GDM1 (cell line): ENCODE data around the gene COL3A1.

ENCODE experiments used
- DNase-seq: peaks from one replicate; lab custom pipeline; 2025; lab: John Stamatoyannopoulos, UW

COL3A1 gene

DNA sequence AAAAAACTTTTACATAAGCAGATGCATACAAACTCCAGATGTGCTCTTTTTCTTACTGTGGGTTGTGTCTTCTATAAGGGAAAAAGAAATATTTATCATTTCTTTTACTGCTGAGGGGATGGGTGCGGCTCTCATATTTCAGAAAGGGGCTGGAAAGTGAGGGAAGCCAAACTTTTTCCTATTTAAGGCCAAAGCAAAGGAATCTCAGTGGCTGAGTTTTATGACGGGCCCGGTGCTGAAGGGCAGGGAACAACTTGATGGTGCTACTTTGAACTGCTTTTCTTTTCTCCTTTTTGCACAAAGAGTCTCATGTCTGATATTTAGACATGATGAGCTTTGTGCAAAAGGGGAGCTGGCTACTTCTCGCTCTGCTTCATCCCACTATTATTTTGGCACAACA lies at the start of gene COL3A1:
COL3A1 (plus strand) TSS at position 210 of the 400 bp plus-strand sequence; CDS start at position 327, 117 bp downstream.
- DNase-seq, result no peak

DNA sequence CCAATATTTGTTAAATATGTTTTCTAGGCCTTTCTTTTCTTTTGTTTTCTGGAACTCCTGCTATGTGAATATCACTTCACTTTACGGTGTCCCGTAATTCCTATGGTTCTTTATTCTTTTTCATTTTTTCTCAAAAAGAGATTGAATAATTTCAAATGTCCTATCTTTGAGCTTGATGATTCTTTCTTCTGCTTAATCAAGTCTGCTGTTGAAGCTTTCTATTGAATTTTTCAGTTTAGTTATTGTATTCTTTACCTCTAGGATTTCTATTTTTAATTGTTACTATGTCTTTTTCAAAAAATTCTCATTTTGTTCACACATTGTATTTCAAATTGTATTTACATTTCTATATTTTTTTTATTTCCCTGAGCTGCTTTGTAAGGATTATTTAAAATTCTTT lies 45.5 kb upstream of the COL3A1 start:
- no peak for DNase-seq

DNA sequence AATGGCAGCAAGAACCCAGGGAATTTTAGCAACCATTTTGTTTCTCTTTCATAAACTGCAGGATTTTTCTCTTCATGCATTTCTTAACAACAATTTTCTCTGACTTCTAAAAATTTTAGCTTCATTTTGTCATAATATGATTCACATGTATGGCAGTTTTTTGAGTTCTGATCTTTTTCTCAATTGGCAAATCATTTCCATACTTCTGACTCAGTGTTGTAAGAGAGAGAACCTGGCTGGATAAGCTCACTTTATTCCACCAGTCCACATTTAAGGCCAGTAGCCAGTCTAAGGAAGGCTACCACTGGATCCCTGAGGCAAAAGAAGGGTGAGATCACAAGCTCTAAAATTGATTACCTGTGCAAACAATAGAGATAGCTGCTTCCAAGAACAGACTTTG lies 42.8 kb upstream of the COL3A1 start:
- no peak for DNase-seq

DNA sequence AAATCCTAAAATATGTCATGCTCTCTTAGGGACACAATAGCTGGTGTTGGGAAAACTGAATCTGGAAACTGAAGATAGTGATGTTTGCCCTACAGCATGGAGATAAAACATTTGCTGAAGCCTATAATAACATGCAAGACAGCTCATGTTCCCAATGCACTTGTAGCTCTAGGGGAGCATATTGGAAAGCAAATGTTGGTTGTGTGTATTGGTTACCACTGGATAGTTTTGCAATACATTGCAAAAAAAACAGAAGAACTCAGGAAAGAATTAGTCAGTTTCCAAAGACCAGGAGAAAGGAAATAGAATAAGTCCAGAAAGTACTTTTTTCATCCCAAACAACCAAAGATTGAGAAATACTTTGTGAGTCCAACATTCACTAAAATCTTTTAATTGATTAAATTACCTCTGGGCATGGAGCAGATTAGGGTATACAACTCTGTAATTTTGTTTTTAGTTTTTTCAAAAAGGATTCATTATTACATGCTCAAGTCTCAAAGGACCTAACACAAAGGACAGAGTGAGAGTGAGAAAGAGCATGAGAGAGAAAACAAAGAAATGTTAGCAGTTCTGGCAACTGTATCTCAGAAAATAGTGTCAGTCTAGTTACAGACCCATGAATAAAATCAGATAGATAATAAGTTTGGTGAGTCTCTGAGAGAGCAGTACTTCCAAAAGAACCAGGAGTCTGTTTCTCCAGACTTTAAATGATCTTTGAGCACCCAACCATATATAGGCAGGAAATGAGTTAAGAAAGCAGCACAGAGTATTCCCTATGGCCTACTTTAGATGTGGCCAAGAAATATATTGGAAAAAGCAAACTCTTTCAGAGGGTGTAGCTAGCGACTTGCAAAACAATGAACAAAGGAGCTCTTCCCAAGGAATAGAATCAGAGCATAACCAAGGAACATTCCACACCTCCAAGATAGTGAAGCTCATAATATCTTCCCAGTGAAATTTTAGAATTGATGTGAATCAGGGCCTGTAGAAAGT lies 36.6 kb upstream of the COL3A1 start:
- DNase-seq, result no peak

DNA sequence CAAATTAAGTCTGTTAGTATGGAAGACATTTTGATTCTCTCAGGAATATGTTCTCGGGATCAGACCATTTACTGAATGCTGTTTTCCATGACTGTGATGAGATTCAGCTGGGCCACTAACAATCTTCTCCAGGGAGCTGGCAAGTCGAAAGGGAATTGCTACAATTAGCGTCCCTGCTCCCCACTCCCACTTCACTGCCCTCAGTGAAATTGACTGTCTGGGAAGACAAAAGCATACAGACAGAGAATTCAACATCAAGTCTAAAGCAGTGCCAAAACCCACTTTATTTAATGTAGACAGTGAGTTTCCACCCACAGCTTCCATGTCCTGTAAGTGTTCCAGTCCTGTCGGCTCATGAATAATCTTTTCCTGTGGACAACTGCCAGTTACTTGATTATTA lies 34.0 kb upstream of the COL3A1 start:
- no peak for DNase-seq

DNA sequence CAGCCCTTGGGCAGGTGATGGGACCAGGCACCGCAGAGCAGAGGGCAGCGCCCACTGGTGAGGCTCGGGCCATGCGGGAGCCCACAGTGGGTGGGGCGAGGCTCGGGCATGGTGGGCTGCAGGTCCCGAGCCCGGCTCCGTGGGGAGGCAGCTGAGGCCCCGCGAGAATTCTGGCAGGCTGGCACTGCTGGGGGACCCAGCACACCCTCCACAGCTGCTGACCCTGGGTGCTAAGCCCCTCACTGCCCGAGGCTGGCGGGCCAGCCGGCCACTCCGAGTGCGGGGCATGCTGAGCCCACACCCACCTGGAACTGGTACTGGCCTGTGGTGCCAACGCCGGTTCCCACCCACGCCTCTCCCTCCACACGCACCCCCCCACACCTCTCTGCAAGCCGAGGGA lies 29.7 kb upstream of the COL3A1 start:
- no peak for DNase-seq

DNA sequence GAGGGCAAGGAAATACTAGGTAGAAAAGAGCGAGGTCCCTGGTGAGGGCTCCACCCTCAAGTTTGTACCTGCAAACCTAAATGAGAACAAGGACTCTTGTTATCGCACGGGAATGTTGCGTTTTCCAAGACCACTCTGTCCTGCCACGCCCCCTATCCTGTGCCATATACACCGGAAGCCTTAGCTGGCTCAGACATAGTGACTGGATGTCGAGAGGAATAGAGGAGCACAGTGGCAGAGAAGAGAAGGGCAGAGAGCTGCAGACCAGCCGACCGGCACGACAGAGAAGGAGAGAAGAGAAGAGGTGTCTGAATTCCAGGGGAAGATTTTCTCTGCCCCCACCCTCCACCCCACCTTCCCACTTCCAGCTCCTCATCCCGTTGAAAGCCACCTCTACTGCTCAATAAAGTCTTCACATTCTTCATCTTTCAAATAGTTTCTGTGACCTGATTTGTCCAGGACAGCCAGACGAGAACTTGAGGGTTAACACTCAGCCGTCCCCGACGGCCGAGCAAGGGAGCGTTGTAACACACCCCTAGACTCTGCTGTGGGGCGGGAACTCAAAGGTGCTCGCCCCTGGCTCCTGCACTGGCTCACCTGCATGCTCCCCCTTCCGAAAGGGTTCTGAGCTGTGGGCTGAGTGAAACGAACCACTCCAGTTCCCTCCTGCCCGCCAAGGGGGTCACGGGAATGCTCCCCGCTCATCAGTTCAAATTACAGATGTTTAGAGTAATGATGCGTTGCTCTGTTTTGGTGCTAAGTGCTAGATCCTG lies 24.9 kb upstream of the COL3A1 start:
- DNase-seq, result no peak

DNA sequence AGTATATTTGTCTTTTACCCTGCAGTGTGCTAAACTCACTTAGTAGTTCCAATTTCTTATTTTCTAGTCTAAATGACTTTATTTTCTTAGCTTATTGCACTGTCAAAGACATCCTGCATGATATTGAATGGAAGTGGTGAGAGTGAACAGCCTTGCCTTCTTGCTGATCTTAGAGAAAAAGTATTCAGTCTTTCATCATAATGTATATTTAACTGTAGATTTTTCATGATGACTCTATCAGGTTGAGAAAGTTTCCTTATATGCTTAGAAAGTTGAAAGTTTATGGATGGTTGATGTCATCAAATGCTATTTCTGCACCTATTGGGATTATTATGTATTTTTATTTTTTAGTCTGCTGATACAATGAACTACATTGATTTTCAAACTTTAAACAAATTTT lies 21.3 kb upstream of the COL3A1 start:
- no peak for DNase-seq

DNA sequence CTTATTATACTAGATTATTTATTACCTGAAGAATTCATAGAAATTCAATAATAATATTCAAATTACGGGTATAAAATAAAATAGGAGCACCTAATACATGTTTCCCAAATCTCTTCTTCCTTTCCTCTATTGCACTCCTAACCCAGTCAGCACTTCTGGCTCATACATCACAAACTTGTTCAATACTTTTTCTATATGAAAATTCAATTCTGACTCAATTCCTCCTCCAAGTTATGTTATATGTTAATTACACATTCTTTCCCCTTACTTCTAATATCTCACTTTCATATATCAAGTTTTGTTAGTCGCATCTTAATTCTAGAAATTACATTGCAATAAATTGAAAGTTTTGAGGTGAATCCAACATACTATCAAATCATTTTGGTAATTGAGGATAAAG lies 17.9 kb upstream of the COL3A1 start:
- no peak for DNase-seq

DNA sequence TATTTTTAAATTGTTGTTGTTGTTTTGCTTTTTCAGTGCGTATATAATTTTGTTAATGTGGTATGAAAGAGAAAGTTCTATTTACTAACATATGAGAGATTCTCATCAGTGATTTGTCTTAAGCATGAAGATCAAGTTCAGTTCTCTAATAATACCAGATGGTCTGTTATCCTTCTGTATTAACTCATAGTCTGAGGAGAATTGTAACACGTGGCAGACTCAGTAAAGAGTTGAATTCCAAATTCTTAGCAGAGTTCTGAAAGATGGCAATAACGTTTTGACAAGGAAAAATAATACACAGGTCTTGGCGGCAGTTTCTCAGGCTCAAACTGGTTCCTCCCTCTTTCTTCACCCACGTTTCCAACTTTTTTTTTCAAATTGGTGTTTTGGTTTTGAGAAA lies 17.2 kb upstream of the COL3A1 start:
- DNase-seq, result no peak

DNA sequence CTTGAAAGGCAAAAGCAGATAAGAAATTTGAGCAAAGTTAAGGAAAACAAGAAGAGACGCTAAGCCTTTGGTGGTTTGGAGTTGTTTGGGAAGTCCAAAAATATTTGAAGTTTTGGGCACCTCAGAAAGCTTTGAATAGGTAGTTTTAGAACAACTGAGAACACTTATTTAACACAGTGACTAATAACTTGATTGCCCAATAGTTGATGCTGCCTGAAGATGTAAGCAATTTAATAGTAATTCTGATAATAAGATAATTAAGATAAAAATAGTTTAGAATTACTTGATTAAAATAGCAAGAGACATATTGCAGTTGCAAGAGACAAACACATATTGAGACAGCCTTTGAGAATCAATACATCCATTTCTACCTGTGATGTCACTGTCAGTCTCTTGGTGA lies 16.5 kb upstream of the COL3A1 start:
- DNase-seq, result no peak

DNA sequence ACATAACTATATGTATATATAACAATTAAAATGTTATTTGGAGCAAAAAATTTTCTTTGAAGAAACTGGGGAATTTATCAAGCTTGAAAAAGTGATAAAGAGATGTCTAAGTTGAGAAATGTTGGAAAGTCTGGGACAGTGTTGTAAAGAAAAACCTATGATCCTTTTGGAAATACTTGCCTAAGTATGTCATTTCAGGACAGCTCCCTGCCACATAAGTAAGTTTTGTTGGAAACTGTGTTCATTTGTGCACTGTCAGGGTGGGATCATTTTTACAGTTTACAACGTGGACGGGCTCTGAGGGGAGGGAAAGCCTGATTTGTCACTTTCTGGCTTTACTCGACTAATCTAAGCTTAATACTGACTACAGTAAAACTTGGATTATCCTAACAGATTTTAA lies 10.4 kb upstream of the COL3A1 start:
- DNase-seq, result no peak

DNA sequence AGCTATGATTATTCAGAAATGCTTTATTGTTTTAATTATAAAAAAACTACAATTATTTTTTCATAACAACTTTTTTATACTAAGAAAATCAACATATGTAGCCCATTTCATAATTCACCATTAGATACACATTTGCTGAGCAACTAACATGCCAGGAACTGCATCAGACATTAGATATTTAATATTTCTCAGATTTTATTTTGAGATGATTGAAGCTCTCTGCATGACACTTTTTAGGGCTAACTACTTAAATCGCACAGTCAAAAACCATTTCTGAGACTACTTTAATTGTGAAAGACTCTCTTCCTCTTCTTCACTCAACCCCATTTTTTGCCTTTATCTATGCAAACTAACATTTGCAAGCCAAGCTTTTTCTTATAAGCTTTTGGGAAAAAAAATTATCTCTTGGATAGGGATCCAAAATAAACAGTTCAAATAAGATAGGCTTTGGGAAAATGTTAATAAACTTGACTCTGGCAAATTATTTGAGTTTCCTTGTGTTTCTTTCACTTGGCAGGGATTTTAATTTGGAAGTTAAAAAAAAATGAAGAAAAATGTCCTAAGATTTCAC lies 9.1 kb upstream of the COL3A1 start:
- no peak for DNase-seq

DNA sequence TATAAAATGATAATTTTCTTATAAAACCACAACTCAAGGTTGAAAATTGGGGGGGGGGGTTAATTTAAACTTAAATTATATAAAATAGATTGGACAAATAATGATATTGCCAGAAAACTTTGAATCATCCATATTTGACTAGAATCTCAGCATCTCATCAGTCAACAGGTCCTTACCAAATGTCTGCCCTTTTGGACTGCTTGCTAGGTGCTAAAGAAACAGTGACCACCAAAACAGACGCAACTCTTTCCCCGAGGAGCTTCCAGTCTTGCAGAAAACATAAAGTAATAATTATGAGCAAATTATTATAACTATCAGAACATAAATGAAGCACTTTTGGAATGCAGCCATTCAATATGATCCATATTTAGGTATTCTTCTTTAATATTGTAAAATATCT lies 8.6 kb upstream of the COL3A1 start:
- DNase-seq, result no peak

DNA sequence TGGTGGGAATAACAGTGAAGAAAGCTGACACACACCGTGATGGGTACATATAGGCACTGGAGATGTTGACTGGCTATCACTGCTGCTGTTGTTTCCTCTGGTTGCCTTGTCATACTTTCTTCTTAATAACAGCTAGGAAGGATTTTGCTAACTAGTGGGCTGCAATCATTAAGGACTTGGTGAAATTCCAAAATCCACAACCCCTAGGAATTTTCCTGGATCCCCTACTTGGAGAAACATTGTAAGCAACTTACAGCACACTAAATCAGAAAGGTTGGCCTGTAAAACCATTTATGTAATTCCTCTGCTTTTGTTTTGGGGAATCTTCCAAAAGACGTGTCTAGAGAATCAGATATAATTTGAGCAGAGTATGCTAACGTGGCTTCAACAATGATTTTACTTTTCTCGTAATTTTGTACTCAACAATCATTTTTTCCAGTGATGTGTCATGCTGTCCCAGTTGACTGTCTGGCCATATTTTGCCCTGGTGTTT lies 8.0 kb upstream of the COL3A1 start:
- DNase-seq, result no peak

DNA sequence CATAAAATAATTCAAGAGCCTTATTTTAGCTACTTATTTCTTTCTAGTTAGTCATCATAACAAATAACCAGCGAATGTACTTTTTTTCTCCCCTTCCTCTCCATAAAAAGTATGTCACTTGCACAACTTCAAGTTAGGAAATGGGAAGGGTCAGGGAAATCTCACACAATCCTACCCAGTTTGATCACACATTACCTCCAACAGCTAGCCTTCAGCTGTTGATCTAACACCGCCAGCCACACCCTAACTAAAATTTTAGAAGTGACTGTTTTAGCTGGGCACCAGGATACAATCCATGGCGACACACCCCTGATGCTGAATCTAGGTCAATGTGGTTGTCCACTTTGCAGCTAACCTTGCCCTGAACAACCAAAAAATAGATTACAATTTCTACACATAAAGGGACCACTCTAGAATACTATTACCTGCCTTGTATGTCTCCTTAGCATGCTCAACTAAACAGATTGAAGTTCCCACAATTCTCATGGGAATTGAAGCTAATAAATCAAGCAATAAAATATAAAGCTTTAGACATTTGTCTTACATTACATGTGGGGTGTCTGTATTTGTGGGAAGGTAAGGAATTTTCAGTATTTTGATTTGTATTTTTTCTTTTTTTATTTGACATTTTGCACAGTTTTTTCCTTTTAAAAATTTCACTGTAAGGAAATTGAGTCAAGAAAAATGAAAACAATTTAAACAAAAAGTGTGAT lies 7.3 kb upstream of the COL3A1 start:
- DNase-seq, result no peak

DNA sequence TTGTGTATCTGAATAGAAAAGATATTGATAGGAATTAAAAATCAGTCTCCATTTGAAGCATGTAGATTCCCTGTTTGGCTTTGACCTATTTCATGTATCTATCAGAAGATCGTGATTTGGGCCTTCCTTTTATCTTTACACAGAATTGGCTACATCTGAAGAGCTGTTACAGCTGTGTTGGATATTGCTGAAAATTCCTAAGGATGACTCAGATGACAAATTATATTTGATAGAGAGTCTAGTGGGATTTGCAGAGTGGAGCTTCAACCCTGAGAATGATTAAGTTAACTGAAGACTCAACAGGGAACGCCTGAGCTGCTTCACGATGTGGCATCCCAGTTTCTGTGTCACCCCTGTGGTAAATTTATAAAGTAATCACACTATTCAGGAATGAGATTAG lies 4.9 kb upstream of the COL3A1 start:
- no peak for DNase-seq

DNA sequence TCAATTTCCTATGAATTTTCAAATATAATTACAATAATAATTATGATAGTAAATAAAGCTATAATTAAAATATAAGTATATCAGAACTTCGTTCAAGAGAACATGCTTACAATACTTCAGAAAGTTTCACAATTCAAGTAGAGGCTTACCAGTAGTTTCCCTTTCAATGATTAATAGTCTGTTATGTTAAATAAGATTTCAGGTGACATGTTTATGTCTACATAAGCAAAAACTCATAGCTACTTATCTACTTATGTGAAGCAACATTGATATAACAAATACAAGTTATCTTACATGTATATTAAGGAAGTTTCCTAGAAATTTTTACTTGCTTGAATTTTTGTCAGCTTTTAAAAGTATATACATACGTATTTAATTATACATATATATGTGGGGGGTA lies 4.5 kb upstream of the COL3A1 start:
- DNase-seq, result no peak

DNA sequence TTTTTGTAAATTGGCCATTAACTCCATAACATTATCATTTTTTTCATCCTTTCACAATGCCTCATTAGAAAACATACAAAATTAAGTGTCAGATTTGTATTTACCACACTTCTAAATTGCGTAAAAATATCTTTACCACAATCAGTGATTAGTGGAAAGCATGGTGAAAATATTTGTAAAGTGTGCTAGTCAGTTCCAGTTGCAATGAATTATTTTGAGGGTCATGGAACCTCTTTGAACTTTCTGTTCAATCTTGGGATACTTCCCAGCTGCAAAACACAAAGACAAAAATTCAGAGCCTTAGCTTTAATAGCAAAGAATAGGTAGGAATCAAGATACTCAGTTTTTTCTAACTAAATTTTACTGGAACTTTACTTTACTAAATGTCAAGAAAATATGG lies 4.0 kb upstream of the COL3A1 start:
- no peak for DNase-seq

DNA sequence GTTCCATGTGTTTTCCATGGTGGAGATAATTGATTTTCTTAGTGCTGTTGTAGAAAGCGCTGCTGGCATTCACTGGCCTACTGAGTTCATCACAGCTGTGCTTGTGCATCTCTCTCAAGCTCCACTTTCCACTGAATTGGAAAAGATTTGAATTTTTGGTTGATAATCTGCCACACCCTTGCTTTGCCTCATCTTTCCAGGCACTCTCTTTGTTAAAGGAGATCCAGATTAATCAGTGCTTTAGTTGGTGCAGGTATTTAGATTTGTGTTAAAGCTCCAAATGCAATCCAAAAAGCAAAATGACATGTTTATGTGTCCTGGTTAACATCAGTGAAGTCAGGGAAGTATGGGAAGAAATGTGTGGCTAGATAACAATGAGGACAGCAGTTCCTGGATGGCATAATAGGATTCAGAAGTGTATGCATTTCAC lies 2.7 kb upstream of the COL3A1 start:
- no peak for DNase-seq

DNA sequence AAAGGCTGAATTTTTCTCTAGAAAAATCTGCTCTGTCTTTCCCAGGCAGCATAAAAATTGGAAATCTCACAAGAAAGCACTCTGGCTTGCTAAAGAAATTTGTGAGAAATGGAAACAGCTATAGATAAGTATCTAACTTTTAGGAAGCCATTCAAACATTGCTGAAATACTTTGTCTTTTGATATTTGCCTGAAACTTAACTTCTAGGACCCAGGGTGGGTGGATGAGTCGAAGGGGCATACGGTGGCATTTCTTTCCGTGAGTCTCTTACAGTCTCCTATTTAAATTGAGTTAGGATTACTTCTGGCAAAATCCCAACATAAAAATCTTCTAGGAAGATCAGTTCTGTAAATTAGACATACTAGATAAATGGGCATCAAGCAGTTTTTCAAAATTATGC lies 532 bp upstream of the COL3A1 start:
- DNase-seq, result no peak

DNA sequence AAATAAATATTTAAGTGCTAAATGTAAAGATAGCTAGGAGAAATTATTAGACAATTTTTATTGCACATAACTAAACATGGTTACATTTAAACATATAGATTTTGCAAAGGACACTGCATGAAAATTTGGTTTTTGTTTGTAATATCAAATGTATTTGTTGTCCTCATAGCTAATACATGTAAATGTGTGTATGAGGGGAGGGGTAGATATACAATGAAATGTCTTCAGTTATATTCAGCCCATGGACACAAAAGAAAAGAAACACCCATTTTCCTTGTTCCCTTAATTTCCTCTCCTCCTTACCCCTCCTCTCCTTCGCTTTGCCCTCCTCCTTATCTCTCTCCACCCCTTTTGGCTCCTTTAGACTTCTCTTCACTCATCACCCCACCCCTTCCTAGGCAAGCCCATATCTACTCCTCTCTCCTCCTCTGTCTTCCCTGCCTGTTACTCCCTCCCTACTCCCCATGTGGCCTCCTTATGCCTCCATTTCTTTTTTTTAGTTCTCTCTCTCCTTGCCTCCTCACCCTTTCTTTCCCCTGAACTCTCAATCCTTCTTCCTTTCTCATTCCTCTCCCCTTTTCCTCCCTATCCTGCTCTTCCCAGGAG lies 1.4 kb downstream of the COL3A1 start:
- no peak for DNase-seq
